K562 (cell line): ENCODE data around the gene FZD4. TPM values are rescaled to one million over a fixed set of nuclear protein-coding genes. Genes with fewer than 3 reads are reported as not detected.

Experiments
- ATAC-seq: fragments of 200-7000 bp; cut with Tn5 transposase; 3 replicates; pipeline ENCODE4 v1.9.1; 2020; ENCODE audit warnings: moderate library complexity
- BruUV-seq: library from RNA; stranded (reverse); fragments of 400-500 nt; replicated peaks from 2 replicates; lab custom pipeline; 2021; lab: Mats Ljungman, UMichigan
- CTCF ChIA-PET: fragments of 300-600 bp; formaldehyde crosslinking; extraction: SDS; loops from one replicate; lab custom pipeline; 2021; ENCODE audit warnings: low intra/inter-chr PET ratio; lab: Yijun Ruan, JAX
- POLR2A ChIA-PET: fragments of 300-600, 350-650 bp; sonication (Branson Sonifier 250); formaldehyde crosslinking; extraction: SDS; loops from one replicate; lab custom pipeline; 2021; ENCODE audit warnings: antibody characterized with exemption, inconsistent platforms; lab: Yijun Ruan, JAX
- DNase-seq, 4 experiments: peaks; one replicate each; pipeline versions ENCODE4 v3.0.0 to v3.0.0-alpha.2; 2011 to 2018; ENCODE audit warnings: low spot score in 3 of 4, mixed read lengths in 3 of 4; ENCODE audit errors: extremely low read depth in 1 of 4
- FAIRE-seq: peaks from 2 replicates; lab custom pipeline; 2011; peaks lifted over from hg19 to GRCh38; lab: Jason Lieb, UNC
- H2AFZ ChIP-seq: 2 replicates; pipeline ENCODE4 v1.6.0; 2011; ENCODE audit warnings: low read depth, low read length, control low read depth, inconsistent platforms
- H3K27ac ChIP-seq: fragments of 200-600 bp; 3 replicates; pipeline ENCODE4 v1.8.0; 2011; ENCODE audit warnings: low read depth, mild to moderate bottlenecking, control low read depth, inconsistent platforms, low read length, moderate library complexity, mixed read lengths; ENCODE audit errors: extremely low read depth
- H3K27me3 ChIP-seq, 2 experiments: fragments of 300-600 bp in 1 of 2; 2 replicates in 1 of 2; 3 replicates in 1 of 2; pipeline versions ENCODE4 v1.6.0 to v1.8.0; 2011; ENCODE audit warnings: inconsistent platforms in 2 of 2, low read length in 2 of 2, mild to moderate bottlenecking in 1 of 2, mixed read lengths in 1 of 2, moderate library complexity in 1 of 2; ENCODE audit not compliant: control insufficient read depth in 2 of 2, insufficient read depth in 2 of 2
- H3K36me3 ChIP-seq: fragments of 300-600 bp; 3 replicates; pipeline ENCODE4 v1.8.0; 2011; ENCODE audit warnings: mild to moderate bottlenecking, low read length, inconsistent platforms; ENCODE audit not compliant: control insufficient read depth, insufficient read depth
- H3K4me1 ChIP-seq, 2 experiments: fragments of 200-600 bp in 1 of 2; replicated peaks in 1 of 2; 2 replicates in 1 of 2; 3 replicates in 1 of 2; pipeline versions ENCODE4 v1.5.1 to v1.8.0; 2011; ENCODE audit warnings: inconsistent platforms in 2 of 2, low read length in 2 of 2, mild to moderate bottlenecking in 1 of 2, mixed read lengths in 1 of 2, moderate library complexity in 1 of 2; ENCODE audit not compliant: control insufficient read depth in 2 of 2, insufficient read depth in 2 of 2
- H3K4me2 ChIP-seq: 2 replicates; pipeline ENCODE4 v1.6.1; 2011; ENCODE audit warnings: low read length, control low read depth, inconsistent platforms, mixed read lengths; ENCODE audit not compliant: insufficient read depth
- H3K4me3 ChIP-seq: fragments of 200-600 bp; sonication (generic), shearing (Covaris generic); 2 replicates; pipeline ENCODE4 v1.5.1; 2016; ENCODE audit warnings: control low read depth, inconsistent platforms
- H3K79me2 ChIP-seq: fragments of 200-600 bp; 3 replicates; pipeline ENCODE4 v1.8.0; 2011; ENCODE audit warnings: low read length, inconsistent platforms; ENCODE audit not compliant: control insufficient read depth, insufficient read depth
- H3K9ac ChIP-seq, 2 experiments: 2 replicates each; pipeline versions ENCODE4 v1.6.0 to v1.6.1; 2011; ENCODE audit warnings: low read depth in 2 of 2, low read length in 2 of 2, control low read depth in 1 of 2, inconsistent platforms in 1 of 2, mild to moderate bottlenecking in 1 of 2, mixed read lengths in 1 of 2; ENCODE audit not compliant: insufficient read depth in 1 of 2
- H3K9me1 ChIP-seq: one replicate; pipeline ENCODE4 v1.6.0; 2011; ENCODE audit warnings: inconsistent platforms, mild to moderate bottlenecking, low read length, moderate library complexity; ENCODE audit not compliant: control insufficient read depth, insufficient read depth
- H3K9me3 ChIP-seq: replicated peaks from 2 replicates; pipeline ENCODE4 v1.5.1; 2011; ENCODE audit warnings: low read depth, low read length, inconsistent platforms; ENCODE audit not compliant: control insufficient read depth, insufficient read depth
- H4K20me1 ChIP-seq: replicated peaks from 2 replicates; pipeline ENCODE4 v1.6.1; 2011; ENCODE audit warnings: low read length, inconsistent platforms, mixed read lengths; ENCODE audit not compliant: control insufficient read depth, insufficient read depth
- BCOR ChIP-seq: fragments of 450-650 bp; IDR thresholded peaks from 2 replicates; pipeline ENCODE4 v1.6.1; 2016
- MIER1 ChIP-seq: fragments of 450-650 bp; IDR thresholded peaks from 2 replicates; pipeline ENCODE4 v1.6.1; 2016; ENCODE audit warnings: antibody characterized with exemption, mild to moderate bottlenecking, low read depth
- MTF1 ChIP-seq: fragments of 250-450 bp; sonication (Bioruptor Pico); IDR thresholded peaks from 2 replicates; pipeline ENCODE4 v1.9.0; 2021; ENCODE audit warnings: moderate library complexity, mild to moderate bottlenecking, inconsistent platforms, borderline replicate concordance
- RAD51 ChIP-seq: fragments of 450-650 bp; IDR thresholded peaks from 2 replicates; pipeline ENCODE4 v1.7.1; 2016; ENCODE audit warnings: low read depth, mild to moderate bottlenecking, borderline replicate concordance
- RBM25 ChIP-seq: fragments of 200-400 bp; formaldehyde crosslinking; IDR thresholded peaks from 2 replicates; pipeline ENCODE4 v1.6.1; 2018; ENCODE audit warnings: low read length, low read depth, moderate library complexity; ENCODE audit not compliant: severe bottlenecking
- SRSF3 ChIP-seq: fragments of 200-400 bp; formaldehyde crosslinking; IDR thresholded peaks from 2 replicates; pipeline ENCODE4 v1.6.1; 2016; ENCODE audit warnings: mild to moderate bottlenecking, low read length, moderate library complexity; ENCODE audit not compliant: insufficient read depth
- TOE1 ChIP-seq, 2 experiments: fragments of 450-650 bp in 1 of 2; sonication (generic) in 1 of 2; formaldehyde crosslinking in 1 of 2; IDR thresholded peaks; 2 replicates each; pipeline versions ENCODE4 v1.7.1 to v1.8.0; 2016 to 2022; ENCODE audit warnings: borderline replicate concordance in 2 of 2, mild to moderate bottlenecking in 2 of 2, antibody characterized with exemption in 1 of 2, inconsistent platforms in 1 of 2, low read depth in 1 of 2, missing genetic modification reagents in 1 of 2, moderate library complexity in 1 of 2
- TRIM28 ChIP-seq: fragments of 450-650 bp; IDR thresholded peaks from 2 replicates; pipeline ENCODE4 v1.6.1; 2017
- ZNF121 ChIP-seq: sonication (generic); formaldehyde crosslinking; conservative IDR thresholded peaks from 2 replicates; pipeline ENCODE4 v1.8.0; 2022; ENCODE audit warnings: missing genetic modification reagents
- ZNF518B ChIP-seq: fragments of 250-450 bp; sonication (Bioruptor Pico); IDR thresholded peaks from 2 replicates; pipeline ENCODE4 v1.5.0; 2021; ENCODE audit warnings: mild to moderate bottlenecking, moderate library complexity
- WGBS: fragments of 100-300 bp; shearing (Covaris generic); methylation state at CpG from one replicate; pipeline ENCODE4 v1.1.6; 2016; ENCODE audit warnings: low coverage, mixed read lengths; ENCODE audit not compliant: insufficient coverage; ENCODE audit errors: missing lambda C conversion rate; 5-methylcytosine and 5-hydroxymethylcytosine counted together
- in situ Hi-C: fragments of 300-500 bp; cut with MboI; formaldehyde crosslinking; loops from 4 replicates; pipeline ENCODE4 v1.15.0; 2018; ENCODE audit warnings: inconsistent platforms, mixed read lengths
- intact Hi-C: fragments of 100-400 bp; cut with micrococcal nuclease; formaldehyde crosslinking; loops from 2 replicates; pipeline ENCODE4 v1.14.2; 2022
- polyA plus RNA-seq, 8 experiments: library from polyadenylated mRNA; depleted of rRNA in 4 of 8; stranded (reverse) in 5 of 8; unstranded in 3 of 8; fragments of >200 nt; fragmentation: Nextera tagmentation in 2 of 8; fragmentation: Illumina TruSeq in 1 of 8; extraction: Ambion mirVana in 2 of 8; extraction: Trizol in 1 of 8; gene quantifications; 2 replicates each; pipeline versions ENCODE4 v1.2.1 to v1.2.3, GENCODE V29; 2011 to 2014; ENCODE audit warnings: inconsistent platforms in 1 of 8, missing spikeins in 1 of 8
- total RNA-seq, 7 experiments: library from RNA; depleted of rRNA in 6 of 7; stranded (reverse); fragments of >200 nt in 6 of 7; fragmentation: Illumina TruSeq in 2 of 7; extraction: Trizol in 2 of 7; gene quantifications; 2 replicates each; pipeline versions ENCODE4 v1.2.1 to v1.2.3, GENCODE V29; 2011 to 2021; ENCODE audit warnings: low replicate concordance in 1 of 7

The FZD4 gene
- total and polyA plus RNA-seq, 9 of the 15 experiments (the other 6 are each of a cell fraction or from before 2014, with no cell fraction given): 1.2 to 7.9 (median 5.8) TPM

- TF ChIP-seq MIER1: 0 out of 2 replicates have a peak, but pooled peaks have one; percentile 16
- TF ChIP-seq TOE1 (IDR thresholded peaks at IDR 0.05; ENCODE audit: borderline replicate concordance): peak; percentile 42; the same call in 1 of the 2 replicates
- no peak for TF ChIP-seq TOE1 (CRISPR knock-in tag; IDR thresholded peaks at IDR 0.05; ENCODE audit: borderline replicate concordance, low read depth)
- TF ChIP-seq SRSF3: no peak
- no peak for TF ChIP-seq RAD51
- peak; percentile 12; the same call in 1 of the 2 replicates for TF ChIP-seq TRIM28
- TF ChIP-seq MTF1: no peak
These were observed 31.0 kb downstream of the FZD4 start (continued) for GRCh38 chr11:86923999-86924766.

- Histone ChIP-seq H3K36me3 (no peaks in the 10 kb centered on the region), H3K4me1 (peaks cover 0 to 29% of the 10 kb centered on the region in 2 experiments; a peak in 4 of 5 replicates), H3K27ac (no peak overlapping the region), H3K9me3 (no peaks in the 10 kb centered on the region), H3K4me3 (no peak overlapping the region), H3K27me3 (no peaks in the 10 kb centered on the region), H3K9me1 (no peaks in the 10 kb centered on the region), H4K20me1 (no peaks in the 10 kb centered on the region), H3K9ac (no peak overlapping the region), H2AFZ (no peak overlapping the region), H3K4me2 (no peak overlapping the region), H3K79me2 (no peaks in the 10 kb centered on the region)
- ChIA-PET POLR2A (interaction anchor here (1.1 kb wide), 1 partner anchor 12 kb away, joined by 4 read pairs; no protein-coding TSS in a partner anchor), CTCF (no interaction called here)
- intact Hi-C loops: no loop called here
- WGBS: 78% methylated on average over 1 of the region's 1 CpG
- no peak for DNase-seq
- no peak for FAIRE-seq
- peak; percentile 55 for TF ChIP-seq RBM25
- no peak for TF ChIP-seq ZNF518B (CRISPR knock-in tag)
- TF ChIP-seq ZNF121 (CRISPR knock-in tag): peak; percentile 68
- TF ChIP-seq BCOR: 0 out of 2 replicates have a peak, but pooled peaks have one; percentile 16
- in situ Hi-C loops: loop anchor here (5.0 kb wide), 1 partner anchor 55 kb away; no protein-coding TSS in a partner anchor
- no peak for ATAC-seq
- no TSS peak for BruUV-seq
These were observed 33.0 kb downstream of the FZD4 start for GRCh38 chr11:86922225-86922624.
